Central memory CD8-positive, alpha-beta T cell (primary cell): Measurements from ENCODE around the gene DNAH3.
"Not testable (repeated sequence)": the region's sequence is repeated elsewhere in the genome, so short reads cannot be mapped to it uniquely, and the experiment has no call there.

Experiments used
- ATAC-seq: fragments of 150-1000 bp; cut with Tn5 transposase; replicated peaks from 2 replicates; pipeline ENCODE4 v1.10.0; 2022; ENCODE audit warnings: mild to moderate bottlenecking, moderate FRiP score, moderate number of reproducible peaks; ENCODE audit not compliant: poor library complexity, severe bottlenecking; ENCODE audit errors: extremely low read depth
- DNase-seq, 2 donors: peaks; one replicate each; pipeline ENCODE4 v3.0.0; 2021; ENCODE audit warnings: low spot score in 2 of 2
- H3K27ac Mint-ChIP-seq: one replicate; pipeline ENCODE4 v1.8.0; 2022; ENCODE audit warnings: low read depth, mild to moderate bottlenecking, moderate library complexity, mixed read lengths
- H3K27me3 Mint-ChIP-seq: one replicate; pipeline ENCODE4 v1.8.0; 2022; ENCODE audit warnings: mixed read lengths
- H3K36me3 Mint-ChIP-seq: one replicate; pipeline ENCODE4 v1.8.0; 2022; ENCODE audit warnings: mild to moderate bottlenecking, moderate library complexity, mixed read lengths; ENCODE audit not compliant: insufficient read depth
- H3K4me1 Mint-ChIP-seq: one replicate; pipeline ENCODE4 v1.8.0; 2022; ENCODE audit warnings: mixed read lengths
- H3K4me3 Mint-ChIP-seq: one replicate; pipeline ENCODE4 v1.8.0; 2022; ENCODE audit warnings: mild to moderate bottlenecking, moderate library complexity, mixed read lengths
- H3K9me3 Mint-ChIP-seq: one replicate; pipeline ENCODE4 v1.8.0; 2022; ENCODE audit warnings: mixed read lengths

Gene DNAH3

DNA sequence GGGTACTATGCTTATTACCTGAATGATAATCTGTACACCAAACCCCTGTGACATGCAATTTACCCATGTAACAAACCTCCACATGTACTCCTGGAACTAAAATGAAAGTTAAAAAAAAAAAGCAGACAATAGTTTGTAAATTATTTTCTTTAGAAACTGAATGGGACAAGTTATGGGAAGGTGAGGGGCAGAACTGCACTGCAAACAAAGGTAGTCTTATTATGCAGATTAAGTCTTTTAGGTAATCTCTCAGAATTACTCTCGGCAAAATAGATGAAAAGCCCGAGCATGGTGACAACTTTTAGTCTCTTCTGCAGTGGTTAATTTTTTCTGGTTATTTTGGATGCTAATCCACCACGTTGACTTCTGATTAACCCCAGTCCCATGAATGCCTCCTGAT, 33.3 kb upstream of the DNAH3 start:
- no peak for DNase-seq
- peaks cover 12% of the 10 kb centered on the region for H3K36me3 Mint-ChIP-seq
- no peaks in the 10 kb centered on the region for H3K9me3 Mint-ChIP-seq
- ATAC-seq: no peak
- no peak overlapping the region for H3K4me3 Mint-ChIP-seq
- no peak overlapping the region for H3K27ac Mint-ChIP-seq
- no peaks in the 10 kb centered on the region for H3K27me3 Mint-ChIP-seq
- H3K4me1 Mint-ChIP-seq: no peaks in the 10 kb centered on the region

DNA sequence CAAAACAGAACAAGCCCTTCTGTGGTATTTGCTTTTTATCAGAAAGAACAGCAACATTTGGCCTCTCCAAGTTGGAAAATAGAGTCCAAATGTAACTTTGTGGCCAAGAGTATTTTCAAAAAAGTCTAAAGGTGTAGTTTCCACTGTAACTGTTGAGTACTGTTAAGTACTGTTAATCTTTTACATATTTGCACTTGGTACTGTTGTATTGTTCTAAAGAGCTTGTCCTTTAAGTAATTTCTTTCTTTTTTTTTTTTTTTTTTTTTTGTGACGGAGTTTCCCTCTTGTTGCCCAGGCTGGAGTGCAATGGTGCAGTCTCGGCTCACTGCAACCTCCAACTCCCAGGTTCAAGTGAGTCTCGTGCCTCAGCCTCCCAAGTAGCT, 29.3 kb upstream of the DNAH3 start:
- Mint-ChIP-seq H3K27me3 (no peaks in the 10 kb centered on the region), H3K9me3 (no peaks in the 10 kb centered on the region), H3K4me3 (no peak overlapping the region), H3K4me1 (no peaks in the 10 kb centered on the region), H3K27ac (no peak overlapping the region), H3K36me3 (peaks cover 16% of the 10 kb centered on the region)
- ATAC-seq (no peak), DNase-seq (no peak)

DNA sequence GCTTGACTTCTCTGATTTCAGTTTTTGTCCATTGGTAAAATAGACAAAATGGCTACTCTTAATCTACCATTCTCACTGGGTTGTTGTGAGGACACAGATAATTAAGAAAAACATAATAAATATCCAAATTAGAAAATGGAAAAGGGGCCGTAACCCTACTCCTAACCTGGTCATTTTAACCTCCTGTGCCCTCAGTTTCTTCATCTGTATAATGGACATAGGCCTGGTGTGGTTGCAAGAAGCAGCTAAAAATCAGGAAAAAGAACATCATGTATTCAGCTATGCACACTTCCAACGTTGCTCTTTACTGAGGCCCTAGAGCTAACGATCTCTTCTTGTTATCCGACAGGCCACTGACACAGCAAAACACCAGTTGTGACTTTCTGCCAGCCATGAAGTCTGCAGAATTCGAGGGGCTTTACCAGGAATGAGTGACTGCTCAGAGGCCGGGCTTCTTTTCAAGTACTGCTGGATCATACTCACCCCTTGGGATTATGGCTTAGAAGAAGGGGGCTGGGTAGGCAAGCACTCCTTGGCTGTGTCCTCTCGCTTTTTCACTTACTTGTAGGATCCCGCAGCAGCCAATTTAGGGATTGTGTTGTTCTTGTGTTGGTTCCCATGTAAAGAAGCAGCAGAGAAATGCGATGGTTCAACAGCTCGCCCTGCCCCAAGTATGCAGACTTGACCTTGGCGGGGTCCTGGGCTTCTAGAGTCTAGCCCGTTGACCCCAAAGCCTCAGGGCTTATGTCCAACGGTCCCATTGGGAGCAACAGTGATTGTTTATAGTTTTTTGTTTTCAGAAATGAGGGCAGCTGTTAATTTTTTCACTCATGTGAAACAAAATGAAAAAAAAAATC, 28.7 kb upstream of the DNAH3 start:
- peaks cover 16% of the 10 kb centered on the region for H3K36me3 Mint-ChIP-seq
- H3K4me1 Mint-ChIP-seq: no peaks in the 10 kb centered on the region
- no peaks in the 10 kb centered on the region for H3K27me3 Mint-ChIP-seq
- no peak overlapping the region for H3K4me3 Mint-ChIP-seq
- no peak overlapping the region for H3K27ac Mint-ChIP-seq
- no peak for DNase-seq
- H3K9me3 Mint-ChIP-seq: no peaks in the 10 kb centered on the region
- ATAC-seq: no peak

DNA sequence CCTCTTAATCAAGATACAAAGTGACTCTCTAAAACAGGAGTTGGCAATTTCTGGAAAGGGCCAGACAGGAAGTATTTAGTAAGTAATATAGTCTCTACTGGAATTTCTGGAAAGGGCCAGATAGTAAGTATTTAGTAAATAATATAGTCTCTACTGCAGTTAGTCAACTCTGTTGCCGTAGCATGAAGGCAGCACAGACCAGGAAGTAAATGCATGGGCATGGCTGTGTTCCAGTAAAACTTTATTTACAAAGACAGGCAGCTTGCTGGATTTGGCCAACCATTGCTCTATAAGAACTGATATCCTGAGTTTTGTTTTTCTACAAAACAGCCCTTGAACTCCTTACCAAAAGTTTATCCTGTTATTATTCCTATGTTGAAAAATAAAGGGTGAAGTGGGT, 24.8 kb upstream of the DNAH3 start:
- H3K36me3 Mint-ChIP-seq: peaks cover 23% of the 10 kb centered on the region

DNA sequence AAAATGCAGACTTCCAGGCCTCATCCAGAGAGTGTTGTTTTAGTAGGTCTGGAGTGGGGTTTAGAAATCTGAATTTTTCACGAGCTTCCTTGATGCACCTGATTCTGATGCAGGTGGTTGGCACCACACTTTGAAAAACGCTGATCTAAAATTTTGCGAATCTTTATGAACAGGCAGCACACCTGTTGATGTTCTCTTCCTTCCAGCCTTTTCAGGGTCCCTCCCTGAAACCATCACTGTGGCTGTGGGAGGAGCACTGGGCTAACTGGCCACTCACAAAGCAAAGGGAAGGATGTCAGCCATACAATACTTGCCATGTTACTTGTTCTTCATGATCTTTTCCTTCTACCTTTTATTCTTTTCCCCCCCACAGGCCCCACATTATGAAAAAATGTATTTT, 22.0 kb upstream of the DNAH3 start:
- Mint-ChIP-seq H3K27ac (peak overlapping the region; percentile 78), H3K36me3 (peaks cover 18% of the 10 kb centered on the region), H3K4me3 (no peak overlapping the region), H3K27me3 (no peaks in the 10 kb centered on the region), H3K4me1 (no peaks in the 10 kb centered on the region), H3K9me3 (no peaks in the 10 kb centered on the region)
- DNase-seq: no peak
- ATAC-seq: no peak

More for the DNA sequence above, 24.8 kb upstream of the DNAH3 start:
- H3K27me3 Mint-ChIP-seq: no peaks in the 10 kb centered on the region
- no peaks in the 10 kb centered on the region for H3K9me3 Mint-ChIP-seq
- DNase-seq: no peak
- no peak overlapping the region for H3K27ac Mint-ChIP-seq
- H3K4me1 Mint-ChIP-seq: no peaks in the 10 kb centered on the region
- ATAC-seq: no peak
- no peak overlapping the region for H3K4me3 Mint-ChIP-seq

DNA sequence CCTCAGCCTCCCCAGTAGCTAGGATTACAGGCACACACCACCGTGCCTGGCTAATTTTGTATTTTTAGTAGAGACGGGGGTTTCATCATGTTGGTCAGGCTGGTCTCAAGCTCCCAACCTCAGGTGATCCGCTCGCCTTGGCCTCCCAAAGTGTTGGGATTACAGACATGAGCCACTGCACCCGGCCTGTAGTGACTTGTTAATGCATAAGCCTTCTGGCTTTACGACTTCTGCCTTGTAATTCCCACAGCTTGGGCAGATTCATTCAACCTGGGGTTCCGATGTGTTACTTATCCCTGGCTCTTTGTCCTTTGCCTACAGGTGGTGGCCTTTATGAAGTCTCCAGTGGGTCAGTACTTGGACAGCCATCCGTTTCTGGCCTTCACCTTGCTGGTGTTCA, 19.5 kb upstream of the DNAH3 start:
- not testable (repeated sequence) for H3K9me3 Mint-ChIP-seq, H3K27ac Mint-ChIP-seq, H3K4me1 Mint-ChIP-seq, ATAC-seq, H3K4me3 Mint-ChIP-seq, H3K27me3 Mint-ChIP-seq, DNase-seq
- H3K36me3 Mint-ChIP-seq: peaks cover 22% of the 10 kb centered on the region

DNA sequence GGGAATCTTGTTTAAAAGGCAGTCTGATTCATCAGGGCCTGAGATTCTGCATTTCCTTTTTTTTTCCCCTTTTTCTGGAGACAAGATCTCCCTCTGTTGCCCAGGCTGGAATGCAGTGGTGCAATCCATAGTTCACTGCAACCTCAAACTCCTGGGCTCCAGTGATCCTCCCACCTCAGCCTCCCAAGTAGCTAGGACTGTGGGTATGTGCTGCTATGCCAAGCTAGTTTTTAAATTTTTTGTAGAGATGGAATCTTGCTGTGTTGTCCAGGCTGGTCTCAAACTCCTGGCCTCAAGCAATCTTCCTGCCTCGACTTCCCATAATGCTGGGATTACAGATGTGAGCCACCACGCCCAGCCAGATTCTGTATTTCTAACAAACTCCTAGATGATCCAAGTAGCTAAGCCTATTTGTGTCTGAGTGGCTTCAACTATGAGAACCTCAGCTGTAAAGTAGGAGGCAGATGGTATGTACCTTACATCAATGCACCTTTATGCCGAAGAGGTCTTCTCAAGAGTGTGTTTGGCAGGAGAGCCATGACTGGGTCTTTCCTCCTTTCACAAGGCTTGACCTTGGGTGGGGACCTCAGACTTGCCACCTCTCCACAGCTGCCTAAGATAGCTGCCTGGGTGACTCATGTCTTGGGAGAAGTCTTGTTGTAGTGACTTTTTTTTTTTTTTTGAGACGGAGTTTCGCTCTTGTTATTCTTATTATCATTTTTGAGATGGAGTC, 18.8 kb upstream of the DNAH3 start:
- ATAC-seq: no peak
- no peak for DNase-seq
- no peak overlapping the region for H3K4me3 Mint-ChIP-seq
- H3K4me1 Mint-ChIP-seq: no peaks in the 10 kb centered on the region
- H3K9me3 Mint-ChIP-seq: no peaks in the 10 kb centered on the region
- peaks cover 23% of the 10 kb centered on the region for H3K36me3 Mint-ChIP-seq
- H3K27ac Mint-ChIP-seq: no peak overlapping the region
- no peaks in the 10 kb centered on the region for H3K27me3 Mint-ChIP-seq

DNA sequence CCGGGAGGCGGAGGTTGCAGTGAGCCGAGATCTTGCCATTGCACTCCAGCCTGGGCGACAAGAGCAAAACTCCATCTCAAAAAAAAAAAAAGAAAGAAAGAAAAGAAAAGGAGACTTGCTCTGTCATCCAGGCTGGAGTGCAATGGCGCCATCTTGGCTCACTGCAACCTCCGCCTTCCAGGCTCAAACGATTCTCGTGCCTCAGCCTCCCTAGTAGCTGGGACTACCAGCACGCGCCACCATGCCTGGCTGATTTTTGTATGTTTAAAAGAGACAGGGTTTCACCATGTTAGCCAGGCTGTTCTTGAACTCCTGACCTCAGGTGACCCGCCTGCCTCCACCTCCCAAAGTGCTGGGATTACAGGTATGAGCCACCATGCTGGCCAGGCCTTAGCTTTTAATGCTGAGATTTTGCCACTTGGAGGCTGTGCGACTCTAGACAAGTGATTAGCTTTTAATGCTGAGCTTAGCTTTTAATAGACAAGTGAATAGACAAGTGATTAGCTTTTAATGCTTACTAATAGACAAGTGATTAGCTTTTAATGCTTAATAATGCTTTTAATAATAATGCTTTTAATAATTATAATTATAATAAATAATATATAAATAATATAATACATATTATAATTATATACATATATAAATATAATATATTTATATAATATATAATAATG, 17.4 kb upstream of the DNAH3 start:
- no peak for DNase-seq
- no peak overlapping the region for H3K4me3 Mint-ChIP-seq
- no peaks in the 10 kb centered on the region for H3K9me3 Mint-ChIP-seq
- H3K27me3 Mint-ChIP-seq: no peaks in the 10 kb centered on the region
- no peak for ATAC-seq
- peaks cover 20% of the 10 kb centered on the region for H3K36me3 Mint-ChIP-seq
- no peaks in the 10 kb centered on the region for H3K4me1 Mint-ChIP-seq
- H3K27ac Mint-ChIP-seq: no peak overlapping the region

DNA sequence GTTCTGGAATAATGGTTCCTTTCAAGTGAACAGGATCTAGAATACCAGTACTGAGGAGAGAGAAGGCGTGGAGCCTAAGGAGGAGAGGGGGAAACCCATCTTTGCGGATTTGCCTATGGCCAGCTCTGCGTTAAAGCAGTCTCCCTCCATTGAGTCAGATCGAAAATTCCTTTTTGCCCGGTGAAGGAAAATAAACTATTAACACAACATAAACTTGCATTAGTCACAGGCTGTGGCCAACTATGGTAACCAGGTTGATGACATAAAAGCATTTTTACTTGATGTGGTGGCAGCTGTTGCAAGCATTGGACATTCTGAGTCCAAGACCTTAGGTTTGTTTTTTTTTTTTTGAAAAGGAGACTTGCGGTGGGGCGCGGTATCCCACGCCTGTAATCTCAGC, 16.7 kb upstream of the DNAH3 start:
- ATAC-seq (no peak), DNase-seq (no peak)
- Mint-ChIP-seq H3K36me3 (peaks cover 18% of the 10 kb centered on the region), H3K27ac (no peak overlapping the region), H3K4me3 (no peak overlapping the region), H3K9me3 (no peaks in the 10 kb centered on the region), H3K27me3 (no peaks in the 10 kb centered on the region), H3K4me1 (no peaks in the 10 kb centered on the region)

DNA sequence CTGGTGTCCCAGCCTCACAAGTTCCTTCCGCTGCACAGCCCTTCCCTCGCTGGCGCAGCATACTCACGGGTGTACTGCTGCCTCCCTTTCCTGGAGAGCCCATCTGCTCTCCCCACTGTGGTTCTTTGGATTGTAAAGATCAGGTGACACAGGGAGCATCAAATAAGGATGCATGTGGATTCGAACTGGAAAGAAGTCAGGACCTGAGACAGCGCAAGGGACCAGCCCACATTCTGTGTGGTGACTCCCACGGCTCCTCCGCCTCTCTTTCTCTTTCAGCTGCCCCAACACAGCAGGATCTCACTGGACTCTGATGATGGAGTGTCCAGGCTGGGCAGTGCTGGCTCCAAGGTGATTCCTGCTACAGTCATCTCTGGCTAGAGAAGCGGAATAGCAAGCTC, 15.9 kb upstream of the DNAH3 start:
- Mint-ChIP-seq H3K27me3 (no peaks in the 10 kb centered on the region), H3K4me1 (no peaks in the 10 kb centered on the region), H3K36me3 (peaks cover 16% of the 10 kb centered on the region), H3K4me3 (no peak overlapping the region), H3K9me3 (no peaks in the 10 kb centered on the region), H3K27ac (no peak overlapping the region)
- no peak for DNase-seq
- no peak for ATAC-seq

DNA sequence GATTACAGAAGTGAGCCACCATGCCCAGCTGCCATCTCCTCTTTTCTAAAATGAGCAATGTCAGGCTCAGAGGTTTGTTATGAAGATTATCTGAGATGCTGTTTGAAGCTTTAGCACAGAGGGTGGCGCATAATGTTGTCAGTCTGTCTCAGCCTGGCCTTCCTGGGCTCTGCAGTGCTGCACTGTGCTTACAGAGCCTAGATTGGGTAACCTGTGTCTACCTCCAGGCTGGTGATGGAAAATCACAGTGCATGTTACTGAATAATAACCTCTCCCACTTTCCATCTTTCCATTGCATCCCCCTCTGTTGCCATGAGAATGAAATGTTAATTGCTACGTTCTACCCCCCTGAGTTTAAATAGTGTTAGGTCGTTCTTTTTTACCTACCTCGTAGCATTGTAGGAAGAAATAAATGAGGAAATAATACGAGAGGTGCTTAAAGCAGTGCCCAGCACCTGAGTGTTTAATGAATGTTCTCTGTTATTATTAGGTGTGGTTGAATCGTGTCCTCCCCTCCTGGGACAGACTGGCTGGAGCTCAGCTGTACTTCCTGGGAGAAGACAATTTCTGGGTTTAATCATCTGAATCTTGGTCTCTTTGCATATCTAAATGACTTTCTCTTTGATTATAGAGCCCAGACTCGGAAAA, 14.0 kb upstream of the DNAH3 start:
- ATAC-seq: no peak
- no peaks in the 10 kb centered on the region for H3K9me3 Mint-ChIP-seq
- no peaks in the 10 kb centered on the region for H3K27me3 Mint-ChIP-seq
- peaks cover 16% of the 10 kb centered on the region for H3K36me3 Mint-ChIP-seq
- DNase-seq: no peak
- H3K4me1 Mint-ChIP-seq: peaks cover 15% of the 10 kb centered on the region
- no peak overlapping the region for H3K27ac Mint-ChIP-seq
- H3K4me3 Mint-ChIP-seq: no peak overlapping the region

DNA sequence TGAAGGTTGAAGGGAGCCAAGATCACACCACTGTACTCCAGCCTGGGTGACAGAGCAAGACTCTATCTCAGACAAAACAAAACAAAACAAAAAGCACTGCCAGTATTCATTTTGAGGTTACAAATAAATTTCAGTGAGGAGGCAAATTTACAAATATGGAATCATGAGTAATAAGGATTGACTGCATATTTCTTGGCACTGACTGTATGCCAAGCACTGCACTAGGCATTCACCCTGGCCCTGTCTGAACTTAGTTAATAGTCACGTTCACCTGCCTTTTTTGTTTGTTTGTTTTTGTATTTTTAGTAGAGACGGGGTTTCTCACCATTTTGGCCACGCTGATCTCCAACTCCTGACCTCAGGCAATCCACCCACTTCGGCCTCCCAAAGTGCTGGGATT, 12.9 kb upstream of the DNAH3 start:
- H3K9me3 Mint-ChIP-seq: no peaks in the 10 kb centered on the region
- H3K4me1 Mint-ChIP-seq: peaks cover 24% of the 10 kb centered on the region
- DNase-seq: no peak
- peaks cover 17% of the 10 kb centered on the region for H3K36me3 Mint-ChIP-seq
- H3K27me3 Mint-ChIP-seq: no peaks in the 10 kb centered on the region
- no peak for ATAC-seq
- H3K27ac Mint-ChIP-seq: no peak overlapping the region
- H3K4me3 Mint-ChIP-seq: no peak overlapping the region
